Stimulated activated CD8-positive, alpha-beta memory T cell treated with anti-CD3 and anti-CD28 coated beads, Interleukin-15, amount 100 ng/mL, for 48 hours (primary cell): ENCODE data around the gene FHAD1.

Experiments
- DNase-seq, 2 donors: peaks; one replicate each; pipeline ENCODE4 v3.0.0-alpha.2; 2020; ENCODE audit warnings: low read depth in 2 of 2

FHAD1 gene

GRCh38 chr1:15246960-15247614 is at the start of gene FHAD1:
Gene FHAD1 (plus strand): TSS chr1:15247223. CDS start chr1:15251785, 4,562 bp downstream.
- peak; percentile 29 to 41 for DNase-seq

GRCh38 chr1:15197591-15198447 is 49.2 kb upstream of the FHAD1 start:
- DNase-seq: no peak

DNA sequence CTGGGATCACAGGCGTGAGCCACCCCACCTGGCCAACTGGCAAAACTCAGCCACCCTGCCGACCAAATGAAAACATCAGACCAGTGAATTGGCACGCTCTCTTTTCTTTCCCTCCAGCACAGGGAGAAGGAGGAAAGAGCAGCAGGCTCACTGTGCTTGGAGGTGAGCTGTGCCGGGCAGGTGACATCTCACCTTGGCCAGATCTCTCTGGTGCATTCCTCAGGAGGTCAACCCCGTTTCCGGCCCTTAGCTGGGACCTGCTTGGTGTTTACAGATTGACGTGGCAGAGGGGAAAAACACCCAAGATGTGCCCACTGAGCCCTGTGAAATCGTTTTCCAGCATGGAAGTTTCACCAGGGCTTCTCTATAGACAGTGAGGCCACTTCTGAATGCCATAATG is 48.3 kb upstream of the FHAD1 start:
- DNase-seq: no peak

- DNase-seq: no peak
These were observed 45.8 kb upstream of the FHAD1 start for GRCh38 chr1:15201221-15201620.

DNA sequence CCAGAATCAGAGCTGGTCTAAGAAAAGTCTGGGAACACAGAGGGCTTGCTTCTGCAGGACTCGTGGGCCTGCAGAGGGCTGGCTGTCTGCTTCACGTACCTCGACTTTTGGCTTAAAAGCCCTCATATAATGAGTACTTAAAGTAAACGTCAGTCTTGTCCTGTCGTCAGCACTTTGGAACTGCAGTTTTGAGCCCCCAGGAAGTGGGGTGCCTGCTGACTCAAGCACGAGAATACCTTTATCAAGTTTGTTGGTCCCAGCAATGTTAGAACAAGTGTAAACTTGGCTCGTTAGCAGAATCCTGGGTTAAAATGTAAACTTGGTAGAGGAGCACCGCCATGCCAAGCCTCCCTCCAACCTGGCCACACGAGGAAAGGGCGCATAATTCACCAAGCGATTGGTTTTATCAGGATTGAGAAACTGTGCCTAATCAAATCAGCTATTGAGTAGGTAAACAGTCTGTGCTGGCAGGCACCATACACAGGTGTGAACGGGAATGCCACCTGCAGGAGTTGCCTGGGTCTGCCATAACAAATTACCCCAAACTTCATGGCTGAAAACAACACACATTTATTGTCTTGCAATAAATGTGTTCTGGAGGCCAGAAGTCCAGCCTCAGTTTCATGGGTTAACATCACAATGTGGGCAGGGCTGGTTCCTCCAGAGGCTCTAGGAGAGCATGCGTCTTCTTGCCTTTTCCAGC is 45.0 kb upstream of the FHAD1 start:
- DNase-seq: no peak

- DNase-seq: no peak
These were observed 42.1 kb upstream of the FHAD1 start for GRCh38 chr1:15204931-15205330.

DNA sequence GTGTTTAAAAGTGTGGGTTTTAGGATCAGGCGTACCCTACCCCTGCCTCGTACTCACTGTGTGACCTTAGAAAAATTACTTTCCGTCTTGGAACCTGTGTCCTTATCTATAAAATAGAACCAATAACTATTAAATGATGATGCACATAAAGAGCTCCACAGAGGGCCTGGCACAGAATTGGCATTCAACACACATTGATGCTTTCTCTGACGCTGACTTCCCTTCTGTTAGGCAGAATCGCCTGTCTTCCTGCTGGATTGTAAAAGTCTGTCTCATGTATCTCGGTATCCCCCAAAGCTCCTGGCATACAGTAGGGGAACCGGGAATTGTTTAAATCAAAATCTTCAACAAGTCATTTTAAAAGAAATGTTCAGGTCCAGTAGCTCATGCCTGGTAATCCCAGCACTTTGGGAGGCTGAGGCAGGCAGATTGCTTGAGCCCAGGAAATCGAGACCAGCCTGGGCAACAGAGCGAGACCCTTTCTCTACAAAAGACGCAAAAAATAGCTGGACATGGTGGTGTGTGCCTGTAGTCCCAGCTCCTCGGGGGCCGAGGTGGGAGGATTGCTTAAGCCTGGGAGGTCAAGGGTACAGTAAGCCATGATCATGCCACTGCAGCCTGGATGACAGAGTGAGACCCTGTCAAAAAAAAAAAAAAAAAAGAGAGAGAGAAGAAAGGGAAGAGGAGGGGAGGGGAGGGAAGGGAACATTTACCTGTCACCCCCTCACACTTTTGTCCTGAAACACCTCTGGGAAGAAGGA is 41.3 kb upstream of the FHAD1 start:
- DNase-seq: no peak

DNA sequence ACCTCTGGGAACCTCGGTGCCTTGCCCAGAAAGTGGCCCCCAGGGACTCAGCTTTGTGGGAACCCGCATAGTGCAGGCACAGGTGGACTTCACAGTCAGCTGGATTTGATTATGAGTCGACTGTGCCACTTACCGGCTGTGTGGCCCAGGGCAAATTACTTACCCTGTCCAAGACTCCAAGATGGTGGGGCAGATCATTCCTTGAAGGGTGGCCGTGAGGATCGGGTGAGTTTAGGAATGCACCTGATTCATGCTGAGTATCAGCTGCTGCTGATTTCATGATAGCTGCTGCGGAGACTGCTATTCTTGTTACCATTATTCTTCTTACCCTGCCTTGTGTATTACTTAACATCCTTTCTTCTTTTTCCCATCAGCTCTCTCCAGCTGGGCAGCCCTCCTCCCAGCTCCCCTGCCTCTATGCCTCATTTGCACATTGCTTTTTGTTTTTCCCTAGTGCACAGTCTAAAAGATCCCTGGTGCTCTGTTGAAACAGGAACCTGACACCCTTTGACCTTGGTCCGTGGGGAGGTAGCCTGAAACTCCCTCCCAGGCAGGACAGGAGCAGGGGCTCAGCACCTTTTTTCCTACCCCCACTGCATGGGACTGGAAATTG is 40.5 kb upstream of the FHAD1 start:
- no peak for DNase-seq

- no peak for DNase-seq
These were observed 39.8 kb upstream of the FHAD1 start for GRCh38 chr1:15207031-15207828.

DNA sequence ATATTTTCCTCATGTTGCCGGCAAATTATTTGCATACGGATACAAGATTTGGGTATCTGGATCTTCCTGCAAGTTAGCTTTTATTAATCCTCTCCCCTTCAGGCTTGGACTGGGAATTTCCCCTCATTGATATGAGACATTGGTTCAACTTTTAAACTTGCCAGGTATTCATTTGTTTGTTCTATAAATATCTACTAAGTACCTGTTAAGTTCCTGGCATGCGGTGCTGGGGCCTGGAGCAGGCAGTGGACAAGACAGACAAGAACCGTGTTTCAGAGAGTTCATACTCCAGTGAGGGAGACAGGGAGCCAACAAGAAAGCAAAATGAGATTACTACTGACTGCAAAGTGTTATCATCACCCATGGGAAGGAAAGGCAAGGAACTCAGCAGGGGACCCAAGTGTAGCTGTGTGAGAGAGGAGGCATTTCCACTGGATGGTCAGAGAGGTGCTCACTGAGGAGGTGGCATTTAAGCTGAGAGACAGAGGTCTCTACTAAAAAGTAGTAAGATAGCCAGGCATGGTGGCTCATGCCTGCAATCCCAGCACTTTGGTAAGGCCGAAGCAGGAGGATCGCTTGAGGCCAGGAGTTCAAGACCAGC is 39.1 kb upstream of the FHAD1 start:
- no peak for DNase-seq

DNA sequence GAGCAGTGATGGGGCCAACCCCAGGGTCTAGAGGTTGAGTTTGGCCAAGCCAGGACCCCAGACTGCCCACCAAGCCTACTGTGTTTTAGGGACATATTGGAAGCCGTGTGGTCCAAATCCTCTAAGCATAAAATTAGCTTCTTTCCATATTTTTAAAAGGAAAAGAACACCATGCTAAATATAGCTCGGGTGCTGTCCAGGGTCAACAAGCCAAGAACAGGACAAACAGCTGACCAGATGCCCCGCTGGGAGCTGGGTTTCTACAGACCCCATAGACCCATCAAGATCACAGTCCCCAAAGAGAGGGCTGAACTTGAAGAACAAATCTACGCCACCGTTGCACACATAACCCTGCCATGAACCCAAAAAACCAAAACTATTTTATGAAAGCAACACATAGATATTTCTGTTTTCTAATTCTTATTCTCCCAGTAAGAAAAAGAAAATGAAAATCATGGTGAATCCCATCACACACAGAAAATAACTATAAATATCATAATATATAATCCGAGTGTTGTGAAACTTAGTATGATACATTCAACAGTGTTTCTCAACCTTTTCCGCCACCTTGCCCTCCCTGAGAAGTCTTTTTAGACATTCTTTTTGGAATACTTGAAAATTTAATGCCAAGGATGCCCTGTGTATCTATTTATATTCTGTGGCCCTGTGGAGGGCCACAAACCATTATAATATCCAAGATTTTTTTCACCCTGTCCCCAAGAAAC is 36.2 kb upstream of the FHAD1 start:
- no peak for DNase-seq

- no peak for DNase-seq
These were observed 35.6 kb upstream of the FHAD1 start for GRCh38 chr1:15211424-15211823.

- no peak for DNase-seq
These were observed 34.6 kb upstream of the FHAD1 start for GRCh38 chr1:15212216-15212953.

- DNase-seq: no peak
These were observed 34.1 kb upstream of the FHAD1 start for GRCh38 chr1:15212954-15213291.

DNA sequence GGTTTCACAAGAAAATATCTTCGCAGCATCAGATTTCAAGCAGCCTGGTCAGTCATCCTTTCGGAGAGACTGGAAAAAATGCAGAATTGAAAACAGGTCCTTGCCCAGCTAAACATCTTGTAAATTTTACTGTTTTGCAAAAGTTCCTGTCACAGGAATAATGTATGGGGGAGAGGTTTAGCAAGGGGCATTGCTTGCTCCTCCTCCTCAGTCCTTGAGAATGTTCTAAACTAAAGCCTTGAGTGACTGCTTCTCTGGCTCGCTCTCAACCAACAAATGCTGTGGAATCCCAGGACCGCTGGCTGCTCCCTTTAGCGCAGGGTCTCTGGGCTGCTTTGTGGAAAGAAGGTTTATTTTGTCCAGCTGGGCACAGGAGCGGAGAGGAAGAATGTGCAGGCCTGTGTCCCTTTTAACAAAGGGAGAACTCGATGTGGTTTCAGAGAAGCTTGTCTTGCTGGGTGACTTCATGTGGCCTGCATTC is 33.6 kb upstream of the FHAD1 start:
- no peak for DNase-seq

DNA sequence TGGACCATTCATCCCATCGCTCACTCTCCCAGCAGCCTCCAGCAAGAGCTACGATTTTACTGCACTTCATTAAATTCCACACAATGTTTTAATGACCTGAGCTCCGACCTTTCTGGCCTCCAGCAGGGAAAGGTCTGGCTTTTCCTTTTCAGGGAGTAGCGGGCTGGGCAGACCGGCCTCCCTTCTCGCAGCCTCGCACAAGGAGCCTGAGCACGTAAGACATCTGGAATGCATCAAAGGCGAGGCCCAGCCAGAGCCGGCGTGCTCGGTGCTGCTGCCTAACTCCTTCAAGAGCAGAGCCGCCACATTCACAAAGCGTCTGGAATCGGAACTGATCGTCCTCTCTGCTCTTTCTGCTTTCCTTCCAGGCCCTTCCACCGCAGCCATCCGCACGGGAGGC is 32.5 kb upstream of the FHAD1 start:
- no peak for DNase-seq

- DNase-seq: no peak
These were observed 31.9 kb upstream of the FHAD1 start for GRCh38 chr1:15215116-15215515.

- DNase-seq: no peak
These were observed 29.4 kb upstream of the FHAD1 start for GRCh38 chr1:15217654-15218053.
